Measurements from ENCODE around the gene IMMP2L.

DNA sequence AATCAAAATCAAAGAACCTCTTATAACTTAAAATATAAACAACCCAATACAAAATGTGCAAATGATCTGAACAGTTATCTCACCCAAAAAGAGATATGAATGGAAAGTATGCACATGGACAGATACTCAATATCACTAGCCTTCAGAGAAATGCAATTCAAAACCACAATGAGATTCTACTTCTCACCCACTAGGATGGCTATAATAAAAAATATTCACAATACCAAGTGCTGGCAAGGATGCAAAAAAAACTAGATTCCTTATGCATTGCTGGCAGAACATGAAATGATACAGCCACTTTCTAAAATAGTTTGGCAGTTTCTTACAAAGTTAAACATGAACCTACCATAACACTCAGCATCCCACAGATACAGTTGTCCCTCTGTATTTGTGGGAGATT, 601.5 kb downstream of the IMMP2L start:
- TF ChIP-seq POLR2A (IDR thresholded peaks at IDR 0.05; ENCODE audit: low read depth, low read length) (no peak), CHD1 (IDR thresholded peaks at IDR 0.05; ENCODE audit: low read depth, low read length) (no peak), BHLHE40 (IDR thresholded peaks at IDR 0.05; ENCODE audit: low read depth, low read length) (no peak), CEBPB (IDR thresholded peaks at IDR 0.05; ENCODE audit: low read depth, low read length) (no peak), MAFK (IDR thresholded peaks at IDR 0.05; ENCODE audit: low read depth, low read length) (no peak)
- TF ChIP-seq, protein P1, sequence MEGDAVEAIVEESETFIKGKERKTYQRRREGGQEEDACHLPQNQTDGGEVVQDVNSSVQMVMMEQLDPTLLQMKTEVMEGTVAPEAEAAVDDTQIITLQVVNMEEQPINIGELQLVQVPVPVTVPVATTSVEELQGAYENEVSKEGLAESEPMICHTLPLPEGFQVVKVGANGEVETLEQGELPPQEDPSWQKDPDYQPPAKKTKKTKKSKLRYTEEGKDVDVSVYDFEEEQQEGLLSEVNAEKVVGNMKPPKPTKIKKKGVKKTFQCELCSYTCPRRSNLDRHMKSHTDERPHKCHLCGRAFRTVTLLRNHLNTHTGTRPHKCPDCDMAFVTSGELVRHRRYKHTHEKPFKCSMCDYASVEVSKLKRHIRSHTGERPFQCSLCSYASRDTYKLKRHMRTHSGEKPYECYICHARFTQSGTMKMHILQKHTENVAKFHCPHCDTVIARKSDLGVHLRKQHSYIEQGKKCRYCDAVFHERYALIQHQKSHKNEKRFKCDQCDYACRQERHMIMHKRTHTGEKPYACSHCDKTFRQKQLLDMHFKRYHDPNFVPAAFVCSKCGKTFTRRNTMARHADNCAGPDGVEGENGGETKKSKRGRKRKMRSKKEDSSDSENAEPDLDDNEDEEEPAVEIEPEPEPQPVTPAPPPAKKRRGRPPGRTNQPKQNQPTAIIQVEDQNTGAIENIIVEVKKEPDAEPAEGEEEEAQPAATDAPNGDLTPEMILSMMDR (conservative IDR thresholded peaks at IDR 0.05; ENCODE audit: low read depth, low read length): no peak
- TF ChIP-seq, protein P2, sequence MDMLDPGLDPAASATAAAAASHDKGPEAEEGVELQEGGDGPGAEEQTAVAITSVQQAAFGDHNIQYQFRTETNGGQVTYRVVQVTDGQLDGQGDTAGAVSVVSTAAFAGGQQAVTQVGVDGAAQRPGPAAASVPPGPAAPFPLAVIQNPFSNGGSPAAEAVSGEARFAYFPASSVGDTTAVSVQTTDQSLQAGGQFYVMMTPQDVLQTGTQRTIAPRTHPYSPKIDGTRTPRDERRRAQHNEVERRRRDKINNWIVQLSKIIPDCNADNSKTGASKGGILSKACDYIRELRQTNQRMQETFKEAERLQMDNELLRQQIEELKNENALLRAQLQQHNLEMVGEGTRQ (IDR thresholded peaks at IDR 0.05; ENCODE audit: low read depth, low read length): no peak
